A549 (cell line): Measurements from ENCODE around the gene KCNH8.

Source experiments
- CEBPB ChIP-seq, 2 experiments: fragments of >200 bp in 1 of 2; sonication (Bioruptor Twin) in 1 of 2; formaldehyde crosslinking in 1 of 2; IDR thresholded peaks; 2 replicates each; pipeline ENCODE4 v1.6.1; 2012 to 2016
- EHMT2 ChIP-seq: fragments of 200-600 bp; sonication (generic); IDR thresholded peaks from 2 replicates; pipeline ENCODE4 v1.6.1; 2016; ENCODE audit warnings: antibody characterized with exemption, low read depth, mild to moderate bottlenecking, moderate library complexity
- EP300 ChIP-seq, 2 experiments: fragments of >200 bp; sonication (Bioruptor Twin); formaldehyde crosslinking; IDR thresholded peaks; 2 replicates in 1 of 2; 3 replicates in 1 of 2; pipeline ENCODE4 v1.6.1; 2016 to 2017
- FOXS1 ChIP-seq: fragments of 250-450 bp; sonication (Bioruptor Pico); IDR thresholded peaks from 2 replicates; pipeline ENCODE4 v1.5.0; 2020; ENCODE audit warnings: mild to moderate bottlenecking, moderate library complexity
- HDAC2 ChIP-seq: fragments of 200-600 bp; sonication (generic); IDR thresholded peaks from 2 replicates; pipeline ENCODE4 v1.6.1; 2016
- TF ChIP-seq, protein P1 (sequence below): IDR thresholded peaks from 2 replicates; pipeline ENCODE4 v1.6.1; 2012
- TF ChIP-seq, protein P2 (sequence below): fragments of >200 bp; sonication (Bioruptor Twin); formaldehyde crosslinking; IDR thresholded peaks from 3 replicates; pipeline ENCODE4 v1.5.1; 2016
- TF ChIP-seq, protein P3 (sequence below): fragments of 200-600 bp; sonication (generic); IDR thresholded peaks from 2 replicates; pipeline ENCODE4 v1.6.1; 2016; ENCODE audit warnings: antibody characterized with exemption, mild to moderate bottlenecking, moderate library complexity

DNA sequence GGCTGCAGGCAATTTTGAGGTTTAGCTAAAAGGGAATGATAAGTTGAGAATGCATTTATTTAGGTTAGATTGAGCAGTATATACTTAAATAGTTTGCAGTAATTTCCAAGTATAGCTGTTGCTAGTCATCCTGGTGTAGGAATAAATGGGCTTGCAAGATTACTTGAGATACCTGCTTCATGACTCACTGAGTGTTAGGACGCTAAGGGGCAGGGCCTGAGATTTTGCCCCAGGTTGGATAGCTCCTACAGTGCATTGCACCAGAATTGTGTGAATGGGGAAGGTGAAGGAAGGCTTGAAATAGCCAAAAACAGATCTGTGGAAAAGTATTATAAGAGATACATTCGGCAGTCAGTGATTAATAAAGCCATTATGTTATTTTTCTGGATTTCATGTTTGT, 72.8 kb downstream of the KCNH8 start:
- TF ChIP-seq CEBPB (IDR thresholded peaks at IDR 0.05) (no peak), EHMT2 (no peak), EP300 (IDR thresholded peaks at IDR 0.05) (no peak), FOXS1 (CRISPR knock-in tag) (no peak), HDAC2 (no peak)
- TF ChIP-seq, protein P1, sequence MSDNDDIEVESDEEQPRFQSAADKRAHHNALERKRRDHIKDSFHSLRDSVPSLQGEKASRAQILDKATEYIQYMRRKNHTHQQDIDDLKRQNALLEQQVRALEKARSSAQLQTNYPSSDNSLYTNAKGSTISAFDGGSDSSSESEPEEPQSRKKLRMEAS = no peak
- TF ChIP-seq, protein P2, sequence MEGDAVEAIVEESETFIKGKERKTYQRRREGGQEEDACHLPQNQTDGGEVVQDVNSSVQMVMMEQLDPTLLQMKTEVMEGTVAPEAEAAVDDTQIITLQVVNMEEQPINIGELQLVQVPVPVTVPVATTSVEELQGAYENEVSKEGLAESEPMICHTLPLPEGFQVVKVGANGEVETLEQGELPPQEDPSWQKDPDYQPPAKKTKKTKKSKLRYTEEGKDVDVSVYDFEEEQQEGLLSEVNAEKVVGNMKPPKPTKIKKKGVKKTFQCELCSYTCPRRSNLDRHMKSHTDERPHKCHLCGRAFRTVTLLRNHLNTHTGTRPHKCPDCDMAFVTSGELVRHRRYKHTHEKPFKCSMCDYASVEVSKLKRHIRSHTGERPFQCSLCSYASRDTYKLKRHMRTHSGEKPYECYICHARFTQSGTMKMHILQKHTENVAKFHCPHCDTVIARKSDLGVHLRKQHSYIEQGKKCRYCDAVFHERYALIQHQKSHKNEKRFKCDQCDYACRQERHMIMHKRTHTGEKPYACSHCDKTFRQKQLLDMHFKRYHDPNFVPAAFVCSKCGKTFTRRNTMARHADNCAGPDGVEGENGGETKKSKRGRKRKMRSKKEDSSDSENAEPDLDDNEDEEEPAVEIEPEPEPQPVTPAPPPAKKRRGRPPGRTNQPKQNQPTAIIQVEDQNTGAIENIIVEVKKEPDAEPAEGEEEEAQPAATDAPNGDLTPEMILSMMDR = no peak
- TF ChIP-seq, protein P3, sequence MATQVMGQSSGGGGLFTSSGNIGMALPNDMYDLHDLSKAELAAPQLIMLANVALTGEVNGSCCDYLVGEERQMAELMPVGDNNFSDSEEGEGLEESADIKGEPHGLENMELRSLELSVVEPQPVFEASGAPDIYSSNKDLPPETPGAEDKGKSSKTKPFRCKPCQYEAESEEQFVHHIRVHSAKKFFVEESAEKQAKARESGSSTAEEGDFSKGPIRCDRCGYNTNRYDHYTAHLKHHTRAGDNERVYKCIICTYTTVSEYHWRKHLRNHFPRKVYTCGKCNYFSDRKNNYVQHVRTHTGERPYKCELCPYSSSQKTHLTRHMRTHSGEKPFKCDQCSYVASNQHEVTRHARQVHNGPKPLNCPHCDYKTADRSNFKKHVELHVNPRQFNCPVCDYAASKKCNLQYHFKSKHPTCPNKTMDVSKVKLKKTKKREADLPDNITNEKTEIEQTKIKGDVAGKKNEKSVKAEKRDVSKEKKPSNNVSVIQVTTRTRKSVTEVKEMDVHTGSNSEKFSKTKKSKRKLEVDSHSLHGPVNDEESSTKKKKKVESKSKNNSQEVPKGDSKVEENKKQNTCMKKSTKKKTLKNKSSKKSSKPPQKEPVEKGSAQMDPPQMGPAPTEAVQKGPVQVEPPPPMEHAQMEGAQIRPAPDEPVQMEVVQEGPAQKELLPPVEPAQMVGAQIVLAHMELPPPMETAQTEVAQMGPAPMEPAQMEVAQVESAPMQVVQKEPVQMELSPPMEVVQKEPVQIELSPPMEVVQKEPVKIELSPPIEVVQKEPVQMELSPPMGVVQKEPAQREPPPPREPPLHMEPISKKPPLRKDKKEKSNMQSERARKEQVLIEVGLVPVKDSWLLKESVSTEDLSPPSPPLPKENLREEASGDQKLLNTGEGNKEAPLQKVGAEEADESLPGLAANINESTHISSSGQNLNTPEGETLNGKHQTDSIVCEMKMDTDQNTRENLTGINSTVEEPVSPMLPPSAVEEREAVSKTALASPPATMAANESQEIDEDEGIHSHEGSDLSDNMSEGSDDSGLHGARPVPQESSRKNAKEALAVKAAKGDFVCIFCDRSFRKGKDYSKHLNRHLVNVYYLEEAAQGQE = no peak
